AG04450 (cell line): Measurements from ENCODE around the gene ASPDH. TPM values are rescaled to one million over a fixed set of nuclear protein-coding genes. Genes with fewer than 3 reads are reported as not detected.

Experiments used
- CTCF ChIA-PET: fragments of 300-600, 350-600 bp; formaldehyde crosslinking; extraction: SDS; loops from one replicate; lab custom pipeline; 2022; ENCODE audit warnings: antibody characterized with exemption, inconsistent platforms; lab: Charles Lee
- POLR2A ChIA-PET: fragments of 350-600 bp; formaldehyde crosslinking; extraction: SDS; loops from one replicate; lab custom pipeline; 2021; ENCODE audit warnings: antibody characterized with exemption, inconsistent platforms; lab: Yijun Ruan, JAX
- DNase-seq: peaks from one replicate; pipeline ENCODE4 v3.0.0-alpha.2; 2011; ENCODE audit warnings: low read depth, low spot score
- H3K27ac ChIP-seq: one replicate; pipeline ENCODE4 v1.5.1; 2012; ENCODE audit warnings: low read depth, low read length, control low read depth
- H3K27me3 ChIP-seq: one replicate; pipeline ENCODE4 v1.6.0; 2012; ENCODE audit warnings: low read length; ENCODE audit not compliant: control insufficient read depth, insufficient read depth
- H3K4me3 ChIP-seq: 2 replicates; pipeline ENCODE4 v1.5.1; 2011; ENCODE audit warnings: mild to moderate bottlenecking, low read depth, low read length, control low read depth
- H3K9me3 ChIP-seq: 2 replicates; pipeline ENCODE4 v1.5.1; 2012; ENCODE audit warnings: low read length; ENCODE audit not compliant: control insufficient read depth, insufficient read depth
- CTCF ChIP-seq: IDR thresholded peaks from 2 replicates; pipeline ENCODE4 v1.5.1; 2011; ENCODE audit warnings: low read depth, low read length, control low read depth, inconsistent platforms
- polyA plus RNA-seq: library from polyadenylated mRNA; depleted of rRNA; stranded (reverse); fragments of >200 nt; gene quantifications from 2 replicates; pipeline ENCODE4 v1.2.3, GENCODE V29; 2011

The ASPDH gene
- polyA plus RNA-seq, 1 experiment: not detected

DNA sequence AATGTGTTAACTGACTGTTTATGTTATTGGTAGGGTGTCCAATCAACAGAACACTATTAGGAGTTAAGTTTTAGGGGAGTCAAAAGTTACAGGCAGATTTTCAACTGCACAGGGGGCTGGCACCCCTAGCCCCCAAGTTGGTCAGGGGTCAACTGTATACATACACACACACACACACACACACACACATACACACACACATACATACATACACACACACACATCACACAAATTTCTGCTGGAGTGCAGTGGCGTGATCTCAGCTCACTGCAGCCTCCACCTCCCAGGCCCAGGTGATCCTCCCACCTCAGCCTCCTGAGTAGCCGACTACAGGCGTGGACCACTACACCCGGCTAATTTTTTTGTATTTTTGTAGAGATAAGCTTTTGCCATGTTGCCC lies 44.3 kb upstream of the ASPDH start:
- H3K27ac ChIP-seq: no peak overlapping the region
- H3K4me3 ChIP-seq: no peak overlapping the region
- DNase-seq: no peak
- no peak for TF ChIP-seq CTCF
- peaks cover 4% of the 10 kb centered on the region for H3K27me3 ChIP-seq
- POLR2A ChIA-PET: no interaction called here
- no peaks in the 10 kb centered on the region for H3K9me3 ChIP-seq
- CTCF ChIA-PET: interaction anchor here (0.6 to 6.0 kb wide), 4 partner anchors 13 to 362 kb away, joined by 3 to 65 read pairs (median 12); no protein-coding TSS in a partner anchor

GRCh38 chr19:50557009-50557613 lies 43.4 kb upstream of the ASPDH start:
- ChIA-PET CTCF (interaction anchor here (0.5 to 6.0 kb wide), 14 partner anchors 13 to 315 kb away, joined by 3 to 65 read pairs (median 4); partner anchors contain the start of gene JOSD2), POLR2A (no interaction called here)
- no peaks in the 10 kb centered on the region for H3K9me3 ChIP-seq
- H3K4me3 ChIP-seq: no peak overlapping the region
- H3K27ac ChIP-seq: no peak overlapping the region
- H3K27me3 ChIP-seq: peaks cover 10% of the 10 kb centered on the region
- no peak for DNase-seq
- TF ChIP-seq CTCF: no peak

- peak; percentile 16 for DNase-seq
- ChIA-PET CTCF (interaction anchor here (0.6 to 6.0 kb wide), 27 partner anchors 12 to 1077 kb away, joined by 3 to 65 read pairs (median 4); partner anchors contain the start of gene JOSD2), POLR2A (no interaction called here)
- no peak overlapping the region for H3K27ac ChIP-seq
- H3K9me3 ChIP-seq: no peaks in the 10 kb centered on the region
- H3K27me3 ChIP-seq: peaks cover 15% of the 10 kb centered on the region
- H3K4me3 ChIP-seq: peak overlapping the region; percentile 58
- peak; percentile 76 for TF ChIP-seq CTCF
Measured at GRCh38 chr19:50556282-50557008, 42.7 kb upstream of the ASPDH start.

DNA sequence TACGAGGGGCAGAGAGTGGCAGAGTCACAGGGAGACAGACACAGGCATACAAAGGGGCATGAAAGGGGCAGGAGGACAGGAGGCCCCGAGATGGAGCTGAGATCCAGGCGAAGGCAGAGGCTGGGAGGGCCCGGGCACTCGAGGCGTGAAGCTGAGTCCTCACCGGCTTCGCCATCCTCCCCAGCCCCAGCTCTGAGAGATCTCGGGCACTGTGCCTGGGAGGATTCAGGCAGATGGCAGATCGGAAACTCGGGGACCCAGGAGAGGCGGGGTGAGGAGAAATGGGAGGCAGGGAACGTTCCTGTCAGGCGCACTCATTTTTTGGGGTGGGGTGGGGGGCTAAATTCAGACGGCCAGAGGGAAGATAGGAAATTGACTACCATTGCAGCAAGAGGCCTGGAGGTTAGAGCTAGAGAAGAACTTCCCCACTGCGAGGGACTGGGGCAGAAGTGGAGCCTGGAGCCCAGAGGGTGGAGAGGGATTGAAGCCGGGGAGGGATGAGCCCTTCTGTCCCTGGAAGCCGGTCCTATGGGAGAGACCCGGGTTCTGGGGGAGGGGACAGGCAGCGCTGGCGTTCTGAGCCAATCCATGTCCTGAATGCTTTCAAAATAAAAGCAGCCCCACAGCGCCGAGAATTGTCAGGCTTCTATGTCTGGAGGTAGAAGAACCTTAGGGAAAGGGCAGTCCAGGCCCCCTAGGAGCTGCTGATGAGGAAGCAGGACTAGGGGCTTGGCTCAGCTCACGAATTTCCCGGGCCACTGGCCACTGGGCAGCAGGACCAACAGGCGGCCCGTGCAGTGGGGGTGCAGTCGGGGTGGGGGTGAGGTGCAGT lies 42.0 kb upstream of the ASPDH start:
- DNase-seq: no peak
- TF ChIP-seq CTCF: no peak
- Histone ChIP-seq H3K27ac (no peak overlapping the region), H3K4me3 (peak overlapping the region; percentile 58; the same call in 1 of the 2 replicates), H3K9me3 (no peaks in the 10 kb centered on the region), H3K27me3 (peaks cover 19% of the 10 kb centered on the region)
- CTCF ChIA-PET: interaction anchor here (0.6 to 6.0 kb wide), 25 partner anchors 11 to 1078 kb away, joined by 3 to 65 read pairs (median 4); partner anchors contain the start of gene JOSD2
- POLR2A ChIA-PET: interaction anchor here (0.5 kb wide), 1 partner anchor 47 kb away, joined by 7 read pairs; no protein-coding TSS in a partner anchor
